Medulla oblongata (tissue), 1 donor: Measurements from ENCODE around the gene MT1A.

Experiments used
- DNase-seq: peaks from one replicate; pipeline ENCODE4 v3.0.0-alpha.2; 2015; ENCODE audit errors: extremely low spot score

MT1A gene

DNA sequence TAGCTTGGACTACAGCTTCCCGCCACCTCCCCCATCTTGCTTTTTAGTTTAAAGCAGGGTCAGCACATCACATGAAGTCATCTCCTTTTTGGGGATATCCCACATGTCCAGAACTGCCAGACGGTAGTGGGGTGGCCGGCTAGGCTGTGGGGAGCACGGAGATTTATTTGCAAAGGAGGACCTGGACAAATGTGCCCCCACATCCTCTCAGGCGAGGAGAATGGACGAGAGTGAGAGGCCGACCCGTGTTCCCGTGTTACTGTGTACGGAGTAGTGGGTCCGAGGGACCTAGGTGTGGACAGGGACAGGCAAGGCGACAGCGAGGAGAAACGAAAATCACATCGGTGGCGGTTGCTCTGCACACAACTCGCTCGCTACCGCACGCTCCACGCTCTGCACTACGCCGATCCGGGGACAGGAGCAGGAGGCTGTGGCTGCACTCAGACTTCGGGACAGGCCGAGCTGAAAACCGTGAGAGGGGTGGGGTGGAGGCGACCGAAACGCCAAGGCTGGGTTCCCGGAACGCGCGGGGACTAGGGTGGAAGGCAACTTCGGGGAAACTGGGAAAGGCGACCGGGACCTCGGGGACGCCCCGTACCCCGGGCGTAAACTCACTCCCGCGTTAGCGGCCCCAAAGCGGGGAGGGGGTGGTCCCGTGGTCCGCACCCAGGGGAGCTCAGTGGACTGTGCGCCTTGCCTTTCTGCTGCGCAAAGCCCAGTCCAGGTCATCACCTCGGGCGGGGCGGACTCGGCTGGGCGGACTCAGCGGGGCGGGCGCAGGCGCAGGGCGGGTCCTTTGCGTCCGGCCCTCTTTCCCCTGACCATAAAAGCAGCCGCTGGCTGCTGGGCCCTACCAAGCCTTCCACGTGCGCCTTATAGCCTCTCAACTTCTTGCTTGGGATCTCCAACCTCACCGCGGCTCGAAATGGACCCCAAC, at the start of gene MT1A:
MT1A (plus strand) TSS at position 853 of the 937 bp plus-strand sequence; CDS start at position 926, 73 bp downstream.
- peak; percentile 25 for DNase-seq

DNA sequence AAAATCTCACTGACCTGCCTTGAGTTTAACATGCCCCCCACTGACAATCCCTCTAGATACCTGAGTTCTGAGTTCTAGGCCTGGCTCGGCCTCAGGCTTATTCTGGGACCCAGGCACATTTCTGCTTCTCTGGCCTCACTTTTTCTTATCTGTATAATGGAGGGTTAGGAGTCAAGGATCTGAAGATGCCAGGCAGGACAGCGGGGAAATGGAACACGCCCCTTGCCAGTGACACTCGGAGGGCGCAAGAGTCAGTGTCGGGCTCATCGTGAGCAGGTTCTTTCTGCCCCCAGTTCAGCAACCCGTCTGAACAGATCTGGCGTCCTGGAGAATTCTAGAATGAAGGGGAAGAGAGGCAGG, 49.7 kb upstream of the MT1A start:
- DNase-seq = no peak

- peak; percentile 61 for DNase-seq
Observed at GRCh38 chr16:56589141-56590039, 49.1 kb upstream of the MT1A start, which contains the start of gene MT3. Gene MT3, plus strand, starts transcription at chr16:56589528. Its CDS starts 63 bp downstream, at chr16:56589591.

GRCh38 chr16:56591377-56592060, 46.9 kb upstream of the MT1A start:
- peak; percentile 49 for DNase-seq

GRCh38 chr16:56593573-56594291, 44.7 kb upstream of the MT1A start:
- no peak for DNase-seq

DNA sequence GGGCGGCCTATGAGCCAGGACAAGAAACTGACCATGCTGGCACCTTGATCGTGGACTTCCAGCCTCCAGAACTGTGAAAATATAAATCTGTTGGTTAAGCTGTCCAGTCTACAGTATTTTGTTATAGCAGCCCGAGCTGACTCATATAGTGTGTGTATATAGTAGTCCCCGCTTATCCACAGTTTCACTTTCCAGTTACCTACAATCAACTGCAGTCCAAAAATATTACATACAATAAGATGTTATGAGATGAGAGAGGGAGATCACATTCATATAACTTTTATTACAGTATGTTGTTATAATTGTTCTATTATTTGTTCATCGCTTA, 44.2 kb upstream of the MT1A start:
- no peak for DNase-seq

DNA sequence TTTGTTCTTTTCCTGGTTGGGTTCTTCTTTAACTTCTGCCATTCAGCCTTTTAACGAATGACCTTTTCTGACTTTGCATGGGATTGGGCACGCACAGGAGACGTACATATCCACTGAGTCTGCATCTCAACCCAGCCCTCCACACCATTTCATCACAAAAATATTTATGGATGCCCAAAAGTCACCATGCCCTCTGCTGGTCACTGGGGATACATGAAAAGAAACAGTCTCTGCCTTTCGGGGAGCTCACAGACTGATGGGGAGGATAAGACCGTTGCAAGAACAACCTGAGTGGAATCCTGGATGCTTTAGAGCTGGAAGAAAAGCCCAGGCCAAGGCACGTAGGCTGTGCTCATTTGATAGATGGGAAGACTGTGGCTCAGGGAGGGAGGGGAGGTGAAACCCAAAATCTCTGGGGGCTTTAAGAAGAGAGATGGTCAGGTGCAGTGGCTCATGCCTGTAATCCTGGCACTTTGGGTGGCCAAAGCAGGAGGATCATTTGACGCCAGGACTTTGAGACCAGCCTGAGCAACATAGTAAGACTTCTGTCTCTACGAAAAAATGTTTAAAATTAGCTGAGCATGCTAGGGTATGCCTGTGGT, 38.0 kb upstream of the MT1A start:
- DNase-seq = peak; percentile 89

DNA sequence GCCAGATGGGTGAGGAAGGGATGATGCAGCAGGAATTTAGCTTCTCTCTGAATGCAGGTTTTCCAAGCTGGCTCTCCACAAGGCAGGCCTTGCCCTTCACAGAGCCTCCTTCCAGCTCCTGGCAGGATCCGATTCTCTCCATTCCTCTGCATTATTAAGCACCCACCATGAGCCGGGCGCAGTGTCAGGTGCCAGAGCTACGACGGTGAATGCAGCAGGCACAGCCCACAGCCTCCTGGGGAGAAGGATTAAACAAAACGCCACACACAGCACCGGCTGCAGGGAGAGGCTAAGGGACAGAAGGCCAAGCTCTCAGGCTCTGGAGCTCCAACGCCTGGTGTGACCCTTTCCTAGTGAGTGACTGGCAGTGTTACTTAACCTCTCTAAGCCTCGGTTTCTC, 37.1 kb upstream of the MT1A start:
- no peak for DNase-seq

GRCh38 chr16:56603589-56603988, 34.9 kb upstream of the MT1A start:
- DNase-seq = peak; percentile 74

- DNase-seq = no peak
Observed at GRCh38 chr16:56604966-56605365, 33.5 kb upstream of the MT1A start.

DNA sequence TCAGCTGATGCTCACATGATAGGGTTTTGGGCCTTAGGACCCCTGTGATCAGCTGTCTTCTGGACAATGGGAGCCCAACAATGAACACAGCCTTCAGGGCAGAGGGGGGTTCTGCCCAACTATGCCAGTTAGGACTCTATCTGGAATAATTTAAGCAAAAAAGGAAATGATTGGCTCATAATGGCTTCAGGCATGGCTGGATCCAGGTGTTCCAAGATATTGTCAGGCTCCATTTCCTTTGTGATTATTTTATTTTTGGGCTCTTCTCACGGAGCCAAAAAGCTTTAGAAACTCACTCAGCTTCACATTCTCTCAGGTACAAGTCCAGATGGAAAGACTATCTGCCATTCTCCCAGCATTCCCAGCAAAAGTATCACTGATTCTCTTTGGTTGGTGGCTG, 33.0 kb upstream of the MT1A start:
- no peak for DNase-seq

DNA sequence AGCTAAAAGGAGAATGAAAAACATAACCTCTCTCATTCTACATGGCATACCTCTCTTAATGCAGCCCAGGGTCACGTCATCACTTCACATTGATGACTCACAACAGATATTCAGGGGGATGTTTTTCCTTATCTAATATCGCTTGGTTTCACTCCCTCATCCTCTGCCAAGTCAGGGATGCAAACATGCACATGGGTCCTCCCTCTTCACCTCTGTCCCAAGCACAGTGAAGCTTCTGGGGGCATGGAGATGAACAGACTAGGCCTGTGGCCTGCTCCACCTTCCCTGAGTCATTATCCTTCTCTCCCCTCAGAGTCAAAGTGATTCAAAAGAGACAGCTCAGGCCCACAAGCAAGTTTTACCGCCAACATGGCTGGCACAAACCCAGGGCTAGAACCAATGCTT, 32.4 kb upstream of the MT1A start:
- DNase-seq = no peak

GRCh38 chr16:56606476-56607108, 31.9 kb upstream of the MT1A start:
- peak; percentile 50 for DNase-seq

DNA sequence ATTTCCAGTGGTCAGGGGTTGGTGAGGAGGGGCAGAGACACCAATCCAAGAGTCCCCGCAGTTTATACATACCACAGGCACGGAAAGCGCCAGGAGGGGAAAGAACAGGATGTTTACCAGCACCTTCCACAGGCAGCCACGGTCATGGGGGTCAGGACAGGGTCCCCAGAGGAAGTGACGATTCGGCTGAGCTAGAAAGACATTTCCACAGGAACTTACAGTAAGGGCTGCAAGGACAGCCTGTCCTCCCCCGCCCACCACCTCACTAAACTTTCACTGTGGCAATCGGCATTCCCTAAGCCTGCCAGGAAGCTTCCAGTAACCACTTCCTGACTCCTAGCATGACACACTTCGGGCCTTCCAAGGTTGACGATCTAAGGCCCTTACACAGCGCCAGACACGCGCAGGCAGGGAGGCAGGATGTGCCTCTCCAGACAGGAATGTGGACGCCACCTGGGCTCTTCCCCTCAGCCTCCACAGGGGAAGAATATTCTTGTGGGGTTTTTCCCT, 31.3 kb upstream of the MT1A start:
- DNase-seq = peak; percentile 47

GRCh38 chr16:56607675-56608042, 30.8 kb upstream of the MT1A start:
- peak; percentile 23 for DNase-seq

GRCh38 chr16:56608043-56608875, 30.2 kb upstream of the MT1A start, which contains the start of gene MT2A:
Gene MT2A, plus strand, starts transcription at chr16:56608584. Its CDS starts 72 bp downstream, at chr16:56608656.
- DNase-seq = peak; percentile 93

DNA sequence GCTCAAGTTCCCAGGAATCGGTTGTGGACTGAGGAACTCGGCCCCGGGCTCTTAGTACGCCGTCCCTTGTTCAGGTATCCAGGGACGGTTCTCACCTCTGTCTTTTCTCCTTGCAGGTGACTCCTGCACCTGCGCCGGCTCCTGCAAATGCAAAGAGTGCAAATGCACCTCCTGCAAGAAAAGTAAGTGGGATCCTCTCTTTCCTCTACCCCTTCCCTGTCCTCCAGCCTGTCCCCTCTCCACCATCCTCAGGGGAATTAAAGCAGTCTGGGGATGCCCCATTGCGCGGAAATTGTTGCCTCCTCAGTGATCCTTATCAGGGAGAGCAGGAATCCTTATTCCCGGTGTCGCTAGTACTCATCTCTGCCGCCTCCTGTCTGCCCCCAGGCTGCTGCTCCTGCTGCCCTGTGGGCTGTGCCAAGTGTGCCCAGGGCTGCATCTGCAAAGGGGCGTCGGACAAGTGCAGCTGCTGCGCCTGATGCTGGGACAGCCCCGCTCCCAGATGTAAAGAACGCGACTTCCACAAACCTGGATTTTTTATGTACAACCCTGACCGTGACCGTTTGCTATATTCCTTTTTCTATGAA, 29.5 kb upstream of the MT1A start:
- no peak for DNase-seq

DNA sequence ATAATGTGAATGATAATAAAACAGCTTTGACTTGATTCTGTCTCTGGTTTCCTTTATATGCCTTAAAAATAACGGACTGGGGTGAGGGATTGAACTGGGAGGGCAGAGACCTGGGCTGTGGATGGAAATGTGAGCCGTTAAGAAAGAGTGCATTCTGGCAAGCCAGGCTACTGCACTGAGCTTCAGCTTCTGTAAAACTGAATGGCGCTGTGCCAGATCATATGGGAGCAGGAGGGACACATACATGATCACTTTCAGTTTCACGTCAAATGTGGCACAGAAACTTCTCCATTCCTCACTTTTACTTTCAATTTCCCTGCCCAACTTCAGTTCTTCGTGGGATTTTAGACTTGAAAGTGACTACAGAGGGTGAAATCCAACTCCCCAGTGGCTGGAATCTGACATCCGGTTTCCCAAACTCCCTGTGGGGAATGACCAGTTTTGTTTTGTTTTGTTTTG, 29.0 kb upstream of the MT1A start:
- DNase-seq = peak; percentile 92
